HEK293 (cell line): Measurements from ENCODE around the gene CXCL14.

Experiments used
- KLF1 ChIP-seq: fragments of 450-650 bp; formaldehyde crosslinking; IDR thresholded peaks from 2 replicates; pipeline ENCODE4 v1.5.1; 2016; ENCODE audit warnings: missing biosample characterization, missing genetic modification characterization
- KLF8 ChIP-seq: fragments of 450-650 bp; formaldehyde crosslinking; IDR thresholded peaks from 2 replicates; pipeline ENCODE4 v1.5.1; 2016; ENCODE audit warnings: missing biosample characterization, missing genetic modification characterization
- SALL2 ChIP-seq: fragments of 450-650 bp; formaldehyde crosslinking; IDR thresholded peaks from 2 replicates; pipeline ENCODE4 v1.5.0; 2017; ENCODE audit warnings: missing biosample characterization, mild to moderate bottlenecking, missing genetic modification characterization, borderline replicate concordance
- SP3 ChIP-seq: fragments of 450-650 bp; formaldehyde crosslinking; IDR thresholded peaks from 2 replicates; pipeline ENCODE4 v1.5.1; 2016; ENCODE audit warnings: missing biosample characterization, missing genetic modification characterization
- ZBTB17 ChIP-seq: fragments of 450-650 bp; formaldehyde crosslinking; IDR thresholded peaks from 2 replicates; pipeline ENCODE4 v1.5.1; 2016; ENCODE audit warnings: missing biosample characterization, missing genetic modification characterization
- ZBTB48 ChIP-seq: fragments of 450-650 bp; formaldehyde crosslinking; IDR thresholded peaks from 2 replicates; pipeline ENCODE4 v1.5.1; 2016; ENCODE audit warnings: missing biosample characterization, missing genetic modification characterization
- ZFP69B ChIP-seq: fragments of 450-650 bp; formaldehyde crosslinking; IDR thresholded peaks from 2 replicates; pipeline ENCODE4 v1.5.1; 2016; ENCODE audit warnings: missing biosample characterization, missing genetic modification characterization
- ZNF140 ChIP-seq: fragments of 450-650 bp; formaldehyde crosslinking; IDR thresholded peaks from 2 replicates; pipeline ENCODE4 v1.5.1; 2016; ENCODE audit warnings: missing biosample characterization, missing genetic modification characterization
- ZNF174 ChIP-seq: fragments of 450-650 bp; formaldehyde crosslinking; IDR thresholded peaks from 2 replicates; pipeline ENCODE4 v1.5.0; 2017; ENCODE audit warnings: missing biosample characterization, mild to moderate bottlenecking, missing genetic modification characterization
- ZNF19 ChIP-seq: fragments of 450-650 bp; formaldehyde crosslinking; IDR thresholded peaks from 2 replicates; pipeline ENCODE4; 2016; ENCODE audit warnings: missing biosample characterization, missing genetic modification characterization, low read depth
- ZNF23 ChIP-seq: fragments of 450-650 bp; formaldehyde crosslinking; IDR thresholded peaks from 2 replicates; pipeline ENCODE4 v1.5.1; 2016; ENCODE audit warnings: missing biosample characterization, missing genetic modification characterization, borderline replicate concordance
- ZNF24 ChIP-seq: fragments of 450-650 bp; formaldehyde crosslinking; IDR thresholded peaks from 2 replicates; pipeline ENCODE4 v1.5.1; 2016; ENCODE audit warnings: missing biosample characterization, missing genetic modification characterization
- ZNF274 ChIP-seq, 2 experiments: fragments of 200-500 bp in 1 of 2; fragments of 450-650 bp in 1 of 2; sonication (Bioruptor generic) in 1 of 2; formaldehyde crosslinking in 1 of 2; IDR thresholded peaks; 2 replicates each; pipeline versions ENCODE4 v1.5.1 to v1.6.1; 2014 to 2016; ENCODE audit warnings: borderline replicate concordance in 1 of 2, inconsistent platforms in 1 of 2, low read length in 1 of 2, missing biosample characterization in 1 of 2, missing genetic modification characterization in 1 of 2
- ZNF335 ChIP-seq: fragments of 450-650 bp; formaldehyde crosslinking; conservative IDR thresholded peaks from 2 replicates; pipeline ENCODE4 v1.5.1; 2016; ENCODE audit warnings: missing biosample characterization, missing genetic modification characterization
- ZNF366 ChIP-seq: fragments of 450-650 bp; formaldehyde crosslinking; conservative IDR thresholded peaks from 2 replicates; pipeline ENCODE4 v1.5.1; 2016; ENCODE audit warnings: missing biosample characterization, missing genetic modification characterization
- ZNF391 ChIP-seq: fragments of 450-650 bp; formaldehyde crosslinking; IDR thresholded peaks from 2 replicates; pipeline ENCODE4 v1.5.1; 2016; ENCODE audit warnings: low read depth, missing biosample characterization, missing genetic modification characterization, borderline replicate concordance
- ZNF394 ChIP-seq: fragments of 450-650 bp; formaldehyde crosslinking; IDR thresholded peaks from 2 replicates; pipeline ENCODE4 v1.5.1; 2016; ENCODE audit warnings: missing biosample characterization, missing genetic modification characterization, mild to moderate bottlenecking, moderate library complexity, borderline replicate concordance
- ZNF433 ChIP-seq: fragments of 450-650 bp; formaldehyde crosslinking; IDR thresholded peaks from 2 replicates; pipeline ENCODE4 v1.5.1; 2016; ENCODE audit warnings: missing biosample characterization, missing genetic modification characterization, low read depth
- ZNF529 ChIP-seq: fragments of 450-650 bp; formaldehyde crosslinking; IDR thresholded peaks from 2 replicates; pipeline ENCODE4 v1.5.1; 2017; ENCODE audit warnings: missing genetic modification characterization, missing biosample characterization; ENCODE audit not compliant: insufficient replicate concordance
- ZNF530 ChIP-seq: fragments of 450-650 bp; formaldehyde crosslinking; IDR thresholded peaks from 2 replicates; pipeline ENCODE4 v1.5.1; 2016; ENCODE audit warnings: low read depth, missing biosample characterization, missing genetic modification characterization
- ZNF654 ChIP-seq: fragments of 450-650 bp; formaldehyde crosslinking; IDR thresholded peaks from 2 replicates; pipeline ENCODE4 v1.5.1; 2016; ENCODE audit warnings: low read depth, missing biosample characterization, missing genetic modification characterization
- ZNF664 ChIP-seq: fragments of 450-650 bp; formaldehyde crosslinking; IDR thresholded peaks from 2 replicates; pipeline ENCODE4 v1.5.1; 2016; ENCODE audit warnings: missing biosample characterization, missing genetic modification characterization
- ZNF692 ChIP-seq: fragments of 450-650 bp; formaldehyde crosslinking; IDR thresholded peaks from 2 replicates; pipeline ENCODE4 v1.5.1; 2016; ENCODE audit warnings: missing biosample characterization, missing genetic modification characterization
- ZNF776 ChIP-seq: fragments of 450-650 bp; formaldehyde crosslinking; IDR thresholded peaks from 2 replicates; pipeline ENCODE4 v1.5.0; 2017; ENCODE audit warnings: missing biosample characterization, missing genetic modification characterization, borderline replicate concordance
- TF ChIP-seq, protein P1 (sequence below): fragments of 450-650 bp; formaldehyde crosslinking; IDR thresholded peaks from 2 replicates; pipeline ENCODE4 v1.5.1; 2016; ENCODE audit warnings: missing biosample characterization, missing genetic modification characterization

The CXCL14 gene

GRCh38 chr5:135553688-135554462, 24.9 kb downstream of the CXCL14 start (continued):
- no peak for TF ChIP-seq KLF1 (tag by site-specific recombination)
- peak; percentile 68 for TF ChIP-seq ZNF654 (tag by site-specific recombination)
- TF ChIP-seq ZNF366, result peak; percentile 41; the same call in 1 of the 2 replicates
- no peak for TF ChIP-seq ZNF664 (tag by site-specific recombination)
- TF ChIP-seq ZNF433, result no peak
- 0 out of 2 replicates have a peak, but pooled peaks have one; percentile 21 for TF ChIP-seq ZBTB17 (tag by site-specific recombination)
- no peak for TF ChIP-seq SALL2 (tag by site-specific recombination)
- TF ChIP-seq ZNF391, result no peak
- no peak for TF ChIP-seq ZNF776 (tag by site-specific recombination)
- TF ChIP-seq ZNF274 (IDR thresholded peaks at IDR 0.05; ENCODE audit: low read length), result no peak
- TF ChIP-seq ZNF274 (tag by site-specific recombination; IDR thresholded peaks at IDR 0.05; ENCODE audit: borderline replicate concordance), result no peak
- TF ChIP-seq ZNF335, result no peak
- TF ChIP-seq ZNF19 (tag by site-specific recombination), result no peak
- no peak for TF ChIP-seq KLF8 (tag by site-specific recombination)
- TF ChIP-seq ZNF23 (tag by site-specific recombination), result no peak
- peak; percentile 10; the same call in 1 of the 2 replicates for TF ChIP-seq SP3 (tag by site-specific recombination)
- TF ChIP-seq ZFP69B (tag by site-specific recombination), result peak; percentile 67; the same call in 1 of the 2 replicates
- TF ChIP-seq ZNF529, result no peak
- TF ChIP-seq, protein P1, sequence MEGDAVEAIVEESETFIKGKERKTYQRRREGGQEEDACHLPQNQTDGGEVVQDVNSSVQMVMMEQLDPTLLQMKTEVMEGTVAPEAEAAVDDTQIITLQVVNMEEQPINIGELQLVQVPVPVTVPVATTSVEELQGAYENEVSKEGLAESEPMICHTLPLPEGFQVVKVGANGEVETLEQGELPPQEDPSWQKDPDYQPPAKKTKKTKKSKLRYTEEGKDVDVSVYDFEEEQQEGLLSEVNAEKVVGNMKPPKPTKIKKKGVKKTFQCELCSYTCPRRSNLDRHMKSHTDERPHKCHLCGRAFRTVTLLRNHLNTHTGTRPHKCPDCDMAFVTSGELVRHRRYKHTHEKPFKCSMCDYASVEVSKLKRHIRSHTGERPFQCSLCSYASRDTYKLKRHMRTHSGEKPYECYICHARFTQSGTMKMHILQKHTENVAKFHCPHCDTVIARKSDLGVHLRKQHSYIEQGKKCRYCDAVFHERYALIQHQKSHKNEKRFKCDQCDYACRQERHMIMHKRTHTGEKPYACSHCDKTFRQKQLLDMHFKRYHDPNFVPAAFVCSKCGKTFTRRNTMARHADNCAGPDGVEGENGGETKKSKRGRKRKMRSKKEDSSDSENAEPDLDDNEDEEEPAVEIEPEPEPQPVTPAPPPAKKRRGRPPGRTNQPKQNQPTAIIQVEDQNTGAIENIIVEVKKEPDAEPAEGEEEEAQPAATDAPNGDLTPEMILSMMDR (tag by site-specific recombination), result peak; percentile 58; the same call in 1 of the 2 replicates
- no peak for TF ChIP-seq ZNF24 (tag by site-specific recombination)
- TF ChIP-seq ZNF692 (tag by site-specific recombination), result peak; percentile 67
- TF ChIP-seq ZNF140 (tag by site-specific recombination), result no peak
- TF ChIP-seq ZNF394 (tag by site-specific recombination), result no peak
- TF ChIP-seq ZBTB48 (tag by site-specific recombination), result peak; percentile 61
- no peak for TF ChIP-seq ZNF530 (tag by site-specific recombination)
- no peak for TF ChIP-seq ZNF174 (tag by site-specific recombination)
